ENCODE measurements around the gene SNX22.
"Not testable (repeated sequence)": the region's sequence is repeated elsewhere in the genome, so short reads cannot be mapped to it uniquely, and the experiment has no call there.

The SNX22 gene

DNA sequence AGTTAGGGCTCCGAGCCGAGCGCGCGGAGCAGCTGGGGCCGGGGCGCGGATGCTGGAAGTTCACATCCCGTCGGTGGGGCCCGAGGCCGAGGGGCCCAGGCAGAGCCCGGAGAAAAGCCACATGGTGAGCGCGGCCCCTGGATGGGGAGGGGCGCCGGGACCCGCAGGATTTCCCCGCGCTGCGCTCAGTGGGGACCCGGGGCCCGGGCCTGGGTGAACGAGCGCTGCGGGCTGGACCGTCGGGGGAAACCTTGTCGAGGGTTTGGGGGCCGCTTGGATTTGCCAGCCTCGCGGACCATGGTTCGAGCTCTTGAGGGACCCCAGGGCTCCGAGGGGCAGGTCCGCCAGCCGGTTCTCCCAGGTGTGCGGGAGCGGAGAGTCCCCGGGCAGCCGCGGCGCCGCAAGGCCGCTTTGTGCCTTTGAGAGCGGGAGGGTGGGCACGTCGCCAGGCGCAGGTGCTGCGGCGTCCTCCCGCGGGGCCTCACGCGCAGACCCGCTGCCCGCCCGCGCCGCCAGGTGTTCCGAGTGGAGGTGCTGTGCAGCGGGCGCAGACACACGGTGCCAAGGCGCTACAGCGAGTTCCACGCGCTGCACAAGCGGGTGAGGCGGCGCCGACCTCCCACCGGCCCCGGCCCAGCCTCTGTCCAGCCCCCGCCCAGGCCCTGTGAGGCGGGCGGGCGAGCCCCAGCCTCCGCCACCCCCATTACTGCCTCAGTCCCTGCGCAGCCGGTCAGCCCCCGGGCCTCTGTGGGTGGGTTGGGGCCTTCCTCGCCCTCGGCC, at the start of gene SNX22:
Gene SNX22, plus strand, starts transcription at position 5 of the 780 bp plus-strand sequence. Its CDS starts 45 bp downstream, at position 50.
- peak; percentile 70 for TF ChIP-seq POLR2A (IDR thresholded peaks at IDR 0.05; ENCODE audit: low read length)
- no peak for TF ChIP-seq GATA1 (IDR thresholded peaks at IDR 0.05; ENCODE audit: low read depth, low read length)
- peak; percentile 64 to 73 for DNase-seq

GRCh38 chr15:64102497-64102896, 49.0 kb upstream of the SNX22 start:
- no peak for TF ChIP-seq GATA1 (IDR thresholded peaks at IDR 0.05; ENCODE audit: low read depth, low read length)

GRCh38 chr15:64105113-64105704, 46.3 kb upstream of the SNX22 start:
- DNase-seq: no peak
- TF ChIP-seq POLR2A (IDR thresholded peaks at IDR 0.05; ENCODE audit: low read length) (no peak), GATA1 (IDR thresholded peaks at IDR 0.05; ENCODE audit: low read depth, low read length) (no peak)

More at GRCh38 chr15:64102497-64102896, 49.0 kb upstream of the SNX22 start:
- DNase-seq: no peak

DNA sequence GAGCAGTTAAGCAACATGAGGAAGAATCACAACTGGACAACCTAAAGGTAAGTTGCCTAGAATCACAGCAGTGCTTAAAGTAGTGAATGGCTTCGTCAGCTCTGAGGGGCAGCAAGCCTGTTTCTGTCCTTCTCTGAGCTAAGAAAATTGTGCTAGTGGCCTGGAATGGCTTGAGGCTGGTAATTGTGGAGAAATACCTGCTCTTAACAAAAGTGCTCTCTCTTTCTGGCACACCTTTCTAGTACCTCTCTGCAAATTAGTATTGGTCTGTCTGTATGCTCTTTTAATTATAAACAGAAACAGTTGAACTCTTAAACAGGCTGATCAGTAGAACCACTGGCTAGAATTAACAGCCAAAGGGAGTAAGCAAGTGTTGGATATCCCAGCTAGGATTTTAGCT, 44.2 kb upstream of the SNX22 start:
- no peak for DNase-seq
- TF ChIP-seq POLR2A (IDR thresholded peaks at IDR 0.05; ENCODE audit: low read length) (no peak), GATA1 (IDR thresholded peaks at IDR 0.05; ENCODE audit: low read depth, low read length) (no peak)

GRCh38 chr15:64110108-64110701, 41.3 kb upstream of the SNX22 start:
- not testable (repeated sequence) for DNase-seq

DNA sequence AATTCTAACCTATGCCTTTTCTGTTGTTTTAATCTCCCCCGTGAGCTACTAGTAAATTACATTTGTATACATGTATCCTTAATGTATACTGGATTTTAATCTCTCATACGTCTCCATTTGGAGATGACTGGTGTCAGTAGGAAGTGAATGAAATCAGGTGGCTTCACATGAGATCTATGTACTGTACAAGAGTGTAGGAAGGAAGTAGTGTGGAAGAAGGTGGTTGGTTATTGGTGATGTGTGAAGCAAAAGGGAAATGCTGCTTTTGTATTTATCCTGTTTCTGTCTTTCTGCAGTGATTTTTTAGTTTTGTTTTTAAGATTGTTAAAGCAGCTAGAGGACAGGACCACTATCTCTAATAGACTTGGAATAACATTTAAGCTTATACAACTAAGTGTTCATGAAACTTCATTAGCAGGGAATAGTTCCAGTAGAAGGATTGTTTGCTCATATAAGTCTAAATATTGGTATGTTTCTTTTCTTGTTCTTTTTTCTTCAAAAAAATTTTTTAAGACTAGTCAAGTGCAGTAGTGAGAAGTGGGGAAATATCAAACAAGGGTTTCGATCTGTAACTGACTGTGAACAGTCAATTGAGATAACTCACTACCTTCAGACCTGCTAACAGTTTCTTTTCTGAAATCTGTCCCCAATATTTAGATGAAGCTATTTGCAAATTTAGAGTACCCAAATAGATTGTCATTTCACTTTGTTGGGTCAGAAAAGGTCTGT, 40.4 kb upstream of the SNX22 start:
- DNase-seq: no peak

DNA sequence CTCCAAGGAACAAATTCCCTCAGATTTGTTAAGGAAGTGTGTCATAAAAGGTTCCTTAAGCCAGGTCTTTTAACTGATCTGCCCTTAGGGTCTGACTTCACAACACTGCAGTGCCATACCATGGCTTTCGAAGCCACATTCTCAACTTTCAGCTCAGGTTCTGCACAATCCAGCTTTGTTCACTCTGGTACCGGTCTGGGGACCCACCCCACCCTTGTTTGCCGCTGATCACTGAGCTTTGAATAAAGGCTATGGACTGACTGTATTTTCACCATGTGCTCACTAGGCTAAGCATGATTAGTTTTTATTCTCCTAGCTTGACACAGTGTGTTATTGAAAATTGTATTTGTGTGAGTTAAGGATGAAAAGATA, 39.9 kb upstream of the SNX22 start:
- TF ChIP-seq POLR2A (IDR thresholded peaks at IDR 0.05; ENCODE audit: low read length): no peak
- TF ChIP-seq GATA1 (IDR thresholded peaks at IDR 0.05; ENCODE audit: low read depth, low read length): no peak

More for the DNA sequence above, 40.4 kb upstream of the SNX22 start:
- TF ChIP-seq GATA1 (IDR thresholded peaks at IDR 0.05; ENCODE audit: low read depth, low read length): no peak
- TF ChIP-seq POLR2A (IDR thresholded peaks at IDR 0.05; ENCODE audit: low read length): no peak

GRCh38 chr15:64112073-64112772, 39.3 kb upstream of the SNX22 start:
- no peak for TF ChIP-seq GATA1 (IDR thresholded peaks at IDR 0.05; ENCODE audit: low read depth, low read length)
- TF ChIP-seq POLR2A (IDR thresholded peaks at IDR 0.05; ENCODE audit: low read length): no peak
- peak; percentile 53 to 66 for DNase-seq

More for the DNA sequence above, 39.9 kb upstream of the SNX22 start:
- DNase-seq: no peak

DNA sequence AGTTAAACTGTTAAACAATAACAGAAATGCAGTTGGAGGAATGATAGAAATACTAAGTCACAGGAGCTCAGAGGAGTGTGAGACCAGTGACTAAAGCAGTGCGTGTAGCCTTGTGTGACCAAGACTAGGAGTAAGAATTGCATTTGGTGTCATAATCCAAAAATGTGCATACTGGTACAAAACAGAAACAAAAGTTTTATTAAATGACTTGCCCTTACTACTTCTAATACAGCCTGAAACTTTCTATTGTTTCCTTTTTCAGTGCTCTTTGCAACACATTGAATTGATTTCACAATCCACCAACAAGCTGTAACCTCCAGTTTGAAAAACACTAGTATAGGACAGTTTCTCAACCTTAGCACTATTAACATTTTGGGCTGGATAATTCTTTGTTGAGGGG, 38.6 kb upstream of the SNX22 start:
- peak in 1 of 2 experiments; percentile 30 for DNase-seq
- TF ChIP-seq GATA1 (IDR thresholded peaks at IDR 0.05; ENCODE audit: low read depth, low read length): no peak
- no peak for TF ChIP-seq POLR2A (IDR thresholded peaks at IDR 0.05; ENCODE audit: low read length)

DNA sequence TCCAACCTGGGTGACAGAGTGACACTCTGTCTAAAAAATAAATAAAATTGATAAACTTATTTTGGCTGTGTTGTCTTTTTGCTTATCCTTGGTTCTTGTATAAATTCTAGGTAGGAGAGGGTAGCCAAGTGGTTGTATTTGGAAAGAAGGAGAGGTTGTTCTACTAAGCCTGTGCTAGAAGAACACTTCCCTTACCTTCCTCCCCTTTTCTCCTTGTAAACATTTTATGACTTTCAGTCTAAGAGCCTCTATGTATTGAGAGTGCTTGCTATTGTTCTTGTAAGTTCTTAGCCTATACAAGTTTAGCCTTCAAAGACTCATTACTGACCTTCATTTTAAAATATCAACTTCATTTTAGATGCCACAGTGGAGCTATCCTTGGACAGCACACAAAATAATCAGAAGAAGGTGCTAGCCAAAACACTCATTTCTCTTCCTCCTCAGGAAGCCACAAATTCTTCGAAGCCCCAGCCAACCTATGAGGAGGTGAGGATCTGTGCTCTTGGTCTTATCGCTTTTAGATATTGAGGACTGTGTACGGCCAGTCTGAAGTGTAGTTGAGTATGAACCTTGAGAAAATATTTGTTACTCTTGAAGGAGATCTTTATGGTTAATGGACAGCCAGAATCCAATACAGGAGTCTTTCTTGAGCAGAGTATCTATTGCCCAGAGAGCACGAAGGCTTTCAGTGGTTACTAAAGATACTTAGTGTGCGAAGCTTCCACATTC, 33.6 kb upstream of the SNX22 start:
- no peak for DNase-seq
- no peak for TF ChIP-seq POLR2A (IDR thresholded peaks at IDR 0.05; ENCODE audit: low read length)
- no peak for TF ChIP-seq GATA1 (IDR thresholded peaks at IDR 0.05; ENCODE audit: low read depth, low read length)

DNA sequence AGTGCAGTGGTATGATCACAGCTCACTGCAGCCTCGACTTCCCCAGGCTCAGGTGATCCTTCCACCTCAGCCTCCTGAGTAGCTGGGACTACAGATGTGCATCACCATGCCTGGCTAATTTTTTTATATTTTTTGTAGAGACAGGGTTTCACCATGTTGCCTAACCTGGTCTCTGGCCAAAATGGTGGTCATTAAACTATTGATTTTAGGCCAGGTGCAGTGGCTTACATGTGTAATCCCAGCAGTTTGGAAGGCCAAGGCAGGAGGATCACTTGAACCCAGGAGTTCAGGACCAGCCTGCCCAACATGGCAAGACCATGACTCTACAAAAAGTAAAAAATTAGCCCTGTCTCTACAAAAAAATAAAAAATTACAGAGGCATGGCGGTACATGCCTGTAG, 31.2 kb upstream of the SNX22 start:
- not testable (repeated sequence) for DNase-seq

GRCh38 chr15:64121614-64122013, 29.9 kb upstream of the SNX22 start:
- DNase-seq: no peak
- TF ChIP-seq GATA1 (IDR thresholded peaks at IDR 0.05; ENCODE audit: low read depth, low read length) (no peak), POLR2A (IDR thresholded peaks at IDR 0.05; ENCODE audit: low read length) (no peak)

- DNase-seq: no peak
These were observed 29.1 kb upstream of the SNX22 start for GRCh38 chr15:64122444-64122843.

More at GRCh38 chr15:64122444-64122843, 29.1 kb upstream of the SNX22 start:
- TF ChIP-seq POLR2A (IDR thresholded peaks at IDR 0.05; ENCODE audit: low read length) (no peak), GATA1 (IDR thresholded peaks at IDR 0.05; ENCODE audit: low read depth, low read length) (no peak)

Measured in erythroblast (primary cell).